ENCODE results near the gene DENND6A.

Gene DENND6A

DNA sequence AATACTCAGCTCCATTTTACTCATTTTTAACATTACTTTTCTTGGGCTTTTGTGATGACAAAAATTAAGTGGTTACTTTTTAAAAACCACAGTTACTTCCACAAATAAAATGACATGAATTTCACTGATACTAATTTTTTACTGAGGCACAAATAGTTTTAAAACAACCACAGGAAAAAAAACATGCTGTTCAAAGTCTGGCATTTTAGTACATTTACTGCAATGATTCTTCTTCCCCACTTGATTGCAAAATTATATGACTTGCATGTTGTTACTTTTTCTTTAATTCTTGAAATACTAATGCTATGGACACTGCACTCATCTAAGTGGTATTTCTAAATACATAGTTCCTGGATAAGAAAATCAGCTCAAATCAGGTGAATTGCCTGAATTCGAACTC, 38.4 kb upstream of the DENND6A start:
- DNase-seq (ENCODE audit: low spot score): no peak
- TF ChIP-seq, protein P1, sequence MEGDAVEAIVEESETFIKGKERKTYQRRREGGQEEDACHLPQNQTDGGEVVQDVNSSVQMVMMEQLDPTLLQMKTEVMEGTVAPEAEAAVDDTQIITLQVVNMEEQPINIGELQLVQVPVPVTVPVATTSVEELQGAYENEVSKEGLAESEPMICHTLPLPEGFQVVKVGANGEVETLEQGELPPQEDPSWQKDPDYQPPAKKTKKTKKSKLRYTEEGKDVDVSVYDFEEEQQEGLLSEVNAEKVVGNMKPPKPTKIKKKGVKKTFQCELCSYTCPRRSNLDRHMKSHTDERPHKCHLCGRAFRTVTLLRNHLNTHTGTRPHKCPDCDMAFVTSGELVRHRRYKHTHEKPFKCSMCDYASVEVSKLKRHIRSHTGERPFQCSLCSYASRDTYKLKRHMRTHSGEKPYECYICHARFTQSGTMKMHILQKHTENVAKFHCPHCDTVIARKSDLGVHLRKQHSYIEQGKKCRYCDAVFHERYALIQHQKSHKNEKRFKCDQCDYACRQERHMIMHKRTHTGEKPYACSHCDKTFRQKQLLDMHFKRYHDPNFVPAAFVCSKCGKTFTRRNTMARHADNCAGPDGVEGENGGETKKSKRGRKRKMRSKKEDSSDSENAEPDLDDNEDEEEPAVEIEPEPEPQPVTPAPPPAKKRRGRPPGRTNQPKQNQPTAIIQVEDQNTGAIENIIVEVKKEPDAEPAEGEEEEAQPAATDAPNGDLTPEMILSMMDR (IDR thresholded peaks at IDR 0.05; ENCODE audit: extremely low read depth, missing control alignments): no peak

DNA sequence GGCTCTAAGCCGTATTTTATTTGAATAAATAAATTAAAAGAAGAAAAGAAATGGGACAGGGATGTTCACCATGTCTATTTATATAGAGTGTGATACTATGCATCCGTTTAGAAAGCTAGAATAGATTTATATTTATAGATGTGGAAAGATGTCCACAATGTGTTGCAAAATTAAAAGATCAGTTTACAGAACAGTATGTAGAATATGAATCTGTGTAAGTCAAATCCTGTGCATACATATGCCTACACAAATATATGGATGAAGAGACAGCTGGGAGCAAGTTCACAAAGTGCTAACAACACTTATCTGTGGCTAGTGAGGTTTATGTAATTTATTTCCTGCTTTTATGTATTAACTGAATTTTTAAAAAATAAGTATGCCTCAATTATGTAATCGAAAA, 37.8 kb upstream of the DENND6A start:
- no peak for DNase-seq (ENCODE audit: low spot score)

DNA sequence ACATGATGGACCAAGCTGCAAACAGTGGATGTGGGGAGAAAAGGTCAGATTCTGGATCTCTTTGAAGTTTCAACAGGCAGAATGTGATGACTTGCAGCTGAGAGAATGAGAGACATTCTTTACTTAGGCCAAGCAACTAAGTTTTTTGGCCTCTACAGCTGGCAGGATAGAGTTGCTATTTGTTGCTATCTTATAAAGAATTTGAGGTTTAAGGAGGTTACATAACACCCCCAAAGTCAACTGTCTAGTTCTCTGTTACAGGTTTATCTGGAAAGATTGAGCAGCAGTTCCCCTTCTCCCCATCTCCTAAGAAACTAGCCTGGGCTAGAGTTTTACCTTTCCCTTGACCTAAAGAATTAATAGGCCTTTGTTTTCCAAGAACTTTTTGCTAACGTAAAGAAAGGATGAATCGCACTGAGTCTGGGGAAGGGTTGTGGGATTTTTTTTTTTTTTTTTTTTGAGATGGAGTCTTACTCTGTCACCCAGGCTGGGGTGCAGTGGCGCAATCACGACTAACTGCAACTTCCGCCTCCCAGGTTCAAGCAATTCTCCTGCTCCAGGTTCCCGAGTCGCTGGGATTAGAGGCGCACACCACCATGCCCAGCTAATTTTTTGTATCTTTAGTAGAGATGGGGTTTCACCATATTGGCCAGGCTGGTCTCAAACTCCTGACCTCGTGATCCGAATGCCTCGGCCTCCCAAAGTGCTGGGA, 36.6 kb upstream of the DENND6A start:
- DNase-seq (ENCODE audit: low spot score): no peak
- TF ChIP-seq, protein P1 (IDR thresholded peaks at IDR 0.05; ENCODE audit: extremely low read depth, missing control alignments): no peak

More for the DNA sequence above, 37.8 kb upstream of the DENND6A start:
- TF ChIP-seq, protein P1 (IDR thresholded peaks at IDR 0.05; ENCODE audit: extremely low read depth, missing control alignments): no peak

DNA sequence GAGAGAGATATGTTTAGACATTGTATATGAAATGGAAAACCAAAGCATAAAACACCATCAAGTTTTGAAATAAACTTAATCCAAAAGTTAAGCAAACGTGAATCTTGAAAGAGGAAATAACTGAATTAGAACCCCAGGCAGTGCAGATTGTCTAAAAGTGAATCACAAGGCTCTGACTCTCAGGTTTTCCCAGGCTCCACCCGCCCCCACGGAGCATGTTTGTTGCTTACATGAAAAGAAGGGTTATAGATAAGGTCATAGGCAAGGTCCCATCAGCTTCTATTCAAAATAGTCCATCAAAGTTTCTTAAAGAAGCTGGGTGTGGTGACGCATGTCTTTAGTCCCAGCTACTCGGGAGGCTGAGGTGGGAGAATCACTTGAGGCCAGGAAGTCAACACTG, 34.2 kb upstream of the DENND6A start:
- no peak for DNase-seq (ENCODE audit: low spot score)
- TF ChIP-seq, protein P1 (IDR thresholded peaks at IDR 0.05; ENCODE audit: extremely low read depth, missing control alignments): no peak

DNA sequence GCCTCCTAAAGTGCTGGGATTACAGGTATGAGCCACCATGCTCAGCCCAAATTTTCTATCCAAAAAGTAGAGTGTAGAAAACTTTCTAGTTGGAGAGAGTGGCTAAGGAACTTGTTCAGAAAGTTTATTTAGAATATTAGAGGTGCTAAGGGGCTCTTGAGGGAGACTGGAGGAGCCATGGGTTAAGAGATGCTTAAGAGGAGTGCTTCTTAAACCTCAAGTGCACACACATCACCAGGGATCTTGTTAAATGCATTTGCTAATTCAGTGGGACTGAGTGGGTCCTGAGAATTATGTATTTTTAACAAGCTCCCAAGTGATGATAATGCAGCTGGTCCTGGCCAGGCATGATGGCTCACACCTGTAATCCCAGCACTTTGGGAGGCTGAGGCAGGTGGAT, 33.5 kb upstream of the DENND6A start:
- TF ChIP-seq, protein P1 (IDR thresholded peaks at IDR 0.05; ENCODE audit: extremely low read depth, missing control alignments): no peak
- DNase-seq (ENCODE audit: low spot score): no peak

DNA sequence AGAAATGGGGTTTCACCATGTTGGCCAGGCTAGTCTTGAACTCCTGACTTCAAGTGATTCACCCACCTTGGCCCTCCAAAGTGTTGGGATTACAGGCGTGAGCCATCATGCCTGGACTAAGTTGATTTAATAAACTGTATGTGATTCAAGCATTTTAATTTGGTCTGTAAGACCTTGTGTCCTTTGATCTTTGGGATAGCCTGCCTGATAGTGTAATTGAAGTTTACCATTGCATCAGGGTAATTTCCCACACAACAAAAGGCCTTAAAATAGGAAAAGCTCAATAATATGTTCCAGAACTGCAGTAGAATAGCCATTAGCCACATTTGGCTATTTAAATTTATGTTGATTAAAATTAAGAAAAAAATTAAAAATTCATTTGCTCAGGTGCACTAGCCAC, 25.2 kb upstream of the DENND6A start:
- TF ChIP-seq, protein P1 (IDR thresholded peaks at IDR 0.05; ENCODE audit: extremely low read depth, missing control alignments): no peak
- DNase-seq (ENCODE audit: low spot score): no peak

DNA sequence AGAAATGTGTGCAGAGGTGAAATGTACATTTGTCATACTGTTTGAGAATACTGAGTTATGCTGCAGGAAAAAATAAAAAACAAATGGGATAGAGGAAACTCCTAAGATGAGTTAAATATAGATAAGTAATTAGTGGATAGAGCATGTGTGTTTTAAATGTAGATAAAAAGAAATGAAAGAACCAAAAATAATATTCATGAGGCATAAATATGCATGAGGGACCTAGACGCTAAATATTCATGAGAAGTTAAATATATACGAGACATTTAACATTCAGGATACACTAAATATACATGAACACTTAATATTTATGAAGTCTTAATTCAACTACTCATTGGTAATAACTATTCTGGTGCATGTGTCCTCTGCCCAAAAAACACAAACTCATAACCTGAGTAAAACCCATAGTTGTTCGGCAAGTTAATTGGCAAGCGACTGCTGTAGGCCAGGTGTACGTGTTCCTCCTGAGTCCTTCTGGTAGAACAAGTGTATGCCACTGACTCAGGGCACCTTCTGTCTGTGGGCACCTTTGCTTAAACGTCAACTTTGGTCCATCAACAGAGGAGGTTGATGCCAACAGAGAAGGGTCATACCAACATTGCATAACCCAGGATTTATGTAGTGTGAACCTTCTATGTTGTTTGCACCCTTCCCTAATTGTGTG, 24.5 kb upstream of the DENND6A start:
- TF ChIP-seq, protein P1 (IDR thresholded peaks at IDR 0.05; ENCODE audit: extremely low read depth, missing control alignments): no peak
- DNase-seq (ENCODE audit: low spot score): no peak
